Heart left ventricle (tissue), 16 donors: ENCODE measurements around the gene GAL3ST2. TPM values are rescaled to one million over a fixed set of nuclear protein-coding genes. Genes with fewer than 3 reads are reported as not detected.

Source experiments
- ATAC-seq, 4 donors: fragments of 200-7000 bp; cut with Tn5 transposase; one replicate each; pipeline ENCODE4 v1.9.1; 2020 to 2022; ENCODE audit warnings: moderate library complexity in 4 of 4, mild to moderate bottlenecking in 3 of 4, moderate number of reproducible peaks in 1 of 4
- DNase-seq, 5 donors: peaks; one replicate each; pipeline ENCODE4 v3.0.0-alpha.2; 2020
- H3K27ac ChIP-seq, 12 donors: fragments of 200-600 bp; sonication (generic) in 4 of 12; one replicate each; pipeline versions ENCODE4 v1.5.0 to v1.8.0; 2016 to 2022; ENCODE audit warnings: mild to moderate bottlenecking in 2 of 12
- H3K27me3 ChIP-seq, 9 donors: fragments of 200-600 bp; sonication (generic) in 2 of 9; one replicate each; pipeline versions ENCODE4 v1.5.1 to v1.8.0; 2016 to 2022; ENCODE audit warnings: mild to moderate bottlenecking in 3 of 9
- H3K36me3 ChIP-seq, 9 donors: fragments of 200-600 bp; sonication (generic) in 2 of 9; one replicate each; pipeline versions ENCODE4 v1.5.0 to v1.8.0; 2018 to 2022; ENCODE audit warnings: mild to moderate bottlenecking in 2 of 9
- H3K4me1 ChIP-seq, 12 donors: fragments of 200-600 bp; sonication (generic) in 4 of 12; one replicate each; pipeline versions ENCODE4 v1.5.0 to v1.8.0; 2016 to 2022; ENCODE audit warnings: mild to moderate bottlenecking in 3 of 12
- H3K4me3 ChIP-seq, 12 donors: fragments of 200-600 bp; sonication (generic) in 4 of 12; one replicate each; pipeline versions ENCODE4 v1.5.0 to v1.8.0; 2017 to 2022; ENCODE audit warnings: mild to moderate bottlenecking in 9 of 12, moderate library complexity in 4 of 12
- H3K9me3 ChIP-seq, 12 donors: fragments of 200-600 bp; sonication (generic) in 4 of 12; one replicate each; pipeline versions ENCODE4 v1.5.0 to v1.8.0; 2016 to 2022; ENCODE audit warnings: mild to moderate bottlenecking in 1 of 12
- POLR2A ChIP-seq, 2 donors: fragments of 450-650 bp; IDR thresholded peaks; one replicate each; pipeline ENCODE4 v1.6.1; 2017; ENCODE audit warnings: antibody characterized with exemption in 2 of 2, mild to moderate bottlenecking in 2 of 2, moderate library complexity in 2 of 2
- WGBS, 4 donors: extraction: QIAGEN DNeasy Blood & Tissue Kit in 2 of 4; methylation state at CpG; one replicate each; pipeline versions ENCODE4 v1.1.5 to v1.1.7; 2013 to 2018; 5-methylcytosine and 5-hydroxymethylcytosine counted together
- intact Hi-C, 10 donors: fragments of 100-400 bp; cut with DNase I; formaldehyde crosslinking; loops; one replicate each; pipeline versions ENCODE4 v1.11.1 to v1.14.2; 2022
- polyA plus RNA-seq, 2 donors: library from polyadenylated mRNA; stranded (reverse); fragments of 200-250 nt; gene quantifications; one replicate each; pipeline ENCODE4 v1.2.3, GENCODE V29; 2013
- total RNA-seq, 9 donors: library from RNA; depleted of rRNA in 2 of 9; stranded (reverse); fragments of >200 nt in 2 of 9; fragmentation: NEBNext Ultra II Directional in 3 of 9; extraction: Animal tissue kit (Norgen Biotek cat#: 25700) in 3 of 9; gene quantifications; one replicate each; pipeline versions ENCODE4 v1.1.0 to v1.2.4, GENCODE V29; 2016 to 2023
- TF ChIP-seq, protein P1 (sequence below), 12 donors: fragments of 200-600 bp; sonication (generic) in 4 of 12; IDR thresholded peaks; one replicate each; pipeline versions ENCODE4 v1.5.0 to v1.8.0; 2018 to 2022; ENCODE audit warnings: antibody characterized with exemption in 12 of 12, mild to moderate bottlenecking in 5 of 12
- donor health status: ischemic (EF 13 %, LVEDD 7.1; RV severe dilation, severe dysfunction).
- donor health status: healthy with polysubstance abuse.
- donor health status: DM: no; HTN: yes; CAD: no.
- donor health status: DM: no; HTN: no; CAD: no.
- donor health status: ischemic (EF 25% LVEDD 6.9; RV normal size, moderate dysfunction).
- donor health status: ischemic (EF 25% LVEDD 5.7; RV mildly dilated, moderate dysfunction).
- donor health status: healthy.
- donor health status: DM: yes; HTN: yes; CAD: no.
- donor health status: ischemic (EF 35%, LVEDD 5.7; RV mildly dilated, moderate dysfunction).
- donor health status: nonischemic (EF 11% LVEDD 7.7; RV severe dilation, severe dysfunction).
- donor health status: DM: yes; HTN: yes; CAD: no.
- donor health status: PGD.
- donor health status: ischemic (EF 29% LVEDD 5.4; RV normal size, mild dysfunction).
- donor health status: nonischemic (EF 23%, LVEDD 6.1; RV moderate dilation, normal function).

GAL3ST2 gene
- total and polyA plus RNA-seq, 11 donors, result 0.21 to 1.7 TPM; not detected in 9

- Histone ChIP-seq H3K4me3 (no peak overlapping the region), H3K27ac (no peak overlapping the region), H3K27me3 (peaks cover 0 to 21% (median 0%) of the 10 kb centered on the region in 9 donors), H3K4me1 (peaks cover 0 to 22% (median 18%) of the 10 kb centered on the region in 12 donors), H3K9me3 (no peaks in the 10 kb centered on the region), H3K36me3 (no peaks in the 10 kb centered on the region)
- TF ChIP-seq, protein P1, sequence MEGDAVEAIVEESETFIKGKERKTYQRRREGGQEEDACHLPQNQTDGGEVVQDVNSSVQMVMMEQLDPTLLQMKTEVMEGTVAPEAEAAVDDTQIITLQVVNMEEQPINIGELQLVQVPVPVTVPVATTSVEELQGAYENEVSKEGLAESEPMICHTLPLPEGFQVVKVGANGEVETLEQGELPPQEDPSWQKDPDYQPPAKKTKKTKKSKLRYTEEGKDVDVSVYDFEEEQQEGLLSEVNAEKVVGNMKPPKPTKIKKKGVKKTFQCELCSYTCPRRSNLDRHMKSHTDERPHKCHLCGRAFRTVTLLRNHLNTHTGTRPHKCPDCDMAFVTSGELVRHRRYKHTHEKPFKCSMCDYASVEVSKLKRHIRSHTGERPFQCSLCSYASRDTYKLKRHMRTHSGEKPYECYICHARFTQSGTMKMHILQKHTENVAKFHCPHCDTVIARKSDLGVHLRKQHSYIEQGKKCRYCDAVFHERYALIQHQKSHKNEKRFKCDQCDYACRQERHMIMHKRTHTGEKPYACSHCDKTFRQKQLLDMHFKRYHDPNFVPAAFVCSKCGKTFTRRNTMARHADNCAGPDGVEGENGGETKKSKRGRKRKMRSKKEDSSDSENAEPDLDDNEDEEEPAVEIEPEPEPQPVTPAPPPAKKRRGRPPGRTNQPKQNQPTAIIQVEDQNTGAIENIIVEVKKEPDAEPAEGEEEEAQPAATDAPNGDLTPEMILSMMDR (IDR thresholded peaks at IDR 0.05), result no peak
- TF ChIP-seq POLR2A (IDR thresholded peaks at IDR 0.05), result no peak
- ATAC-seq, result no peak
- WGBS, 4 donors, result 72 to 78% (median 76%) methylated on average over 37 to 44 of the region's 44 CpGs
- intact Hi-C loops, result no loop called here
- peak in 2 of 5 donors; percentile 23 to 55 for DNase-seq
Measured at GRCh38 chr2:241801611-241802420, 25.2 kb downstream of the GAL3ST2 start.

- peak overlapping the region in 9 of 12 donors; percentile 32 to 61 (median 55) for H3K4me3 ChIP-seq
- no peaks in the 10 kb centered on the region for H3K9me3 ChIP-seq
- TF ChIP-seq POLR2A (IDR thresholded peaks at IDR 0.05), result no peak
- TF ChIP-seq, protein P1 (IDR thresholded peaks at IDR 0.05), result no peak
- WGBS, 4 donors, result 52 to 65% (median 56%) methylated on average over 22 to 32 of the region's 32 CpGs
- no peak overlapping the region for H3K27ac ChIP-seq
- ATAC-seq, result peak in 2 of 4 donors; percentile 12 to 13
- H3K36me3 ChIP-seq, result no peaks in the 10 kb centered on the region
- intact Hi-C loops, result no loop called here
- DNase-seq, result peak in 1 of 5 donors; percentile 24
- H3K27me3 ChIP-seq, result peaks cover 0 to 21% (median 0%) of the 10 kb centered on the region in 9 donors
- peaks cover 0 to 22% (median 18%) of the 10 kb centered on the region in 12 donors for H3K4me1 ChIP-seq
Measured at GRCh38 chr2:241802421-241803318, 26.0 kb downstream of the GAL3ST2 start.

- DNase-seq (peak in 4 of 5 donors; percentile 41 to 79 (median 76)), ATAC-seq (peak; percentile 16 to 81 (median 66))
- intact Hi-C loops, result no loop called here
- peak overlapping the region in 1 of 12 donors; percentile 38 for H3K27ac ChIP-seq
- H3K27me3 ChIP-seq, result peaks cover 0 to 21% (median 0%) of the 10 kb centered on the region in 9 donors
- TF ChIP-seq POLR2A (IDR thresholded peaks at IDR 0.05), result no peak
- TF ChIP-seq, protein P1 (IDR thresholded peaks at IDR 0.05), result no peak
- H3K36me3 ChIP-seq, result no peaks in the 10 kb centered on the region
- H3K9me3 ChIP-seq, result no peaks in the 10 kb centered on the region
- 0 to 6% (median 2%) methylated on average over 24 to 109 of the region's 109 CpGs for whole genome bisulfite sequencing, 4 donors
- H3K4me3 ChIP-seq, result peak overlapping the region; percentile 18 to 61 (median 53)
- H3K4me1 ChIP-seq, result peaks cover 0 to 26% (median 18%) of the 10 kb centered on the region in 12 donors
Measured at GRCh38 chr2:241803387-241804325, 27.0 kb downstream of the GAL3ST2 start.
